ENCODE results near the gene NEGR1.

NEGR1 gene

DNA sequence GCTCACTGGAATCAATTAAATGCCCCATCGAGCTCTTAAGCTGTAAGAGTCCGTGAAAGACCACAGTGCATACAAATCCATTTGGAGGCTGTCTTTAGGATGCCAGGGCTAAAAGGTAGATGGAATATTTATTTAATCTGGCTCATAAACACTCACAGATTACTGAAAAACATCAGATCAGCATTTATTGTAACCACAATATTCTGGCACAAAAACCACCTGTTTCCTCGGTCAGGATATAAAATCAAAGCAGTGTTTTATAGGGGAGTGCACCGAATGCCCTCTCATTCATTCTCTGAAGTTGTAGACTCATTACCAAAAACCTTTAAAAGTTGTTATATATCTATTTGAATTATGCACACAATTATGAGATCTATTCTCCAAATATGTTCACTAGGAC is 500.9 kb downstream of the NEGR1 start:
- no peak overlapping the region for H3K4me3 ChIP-seq (ENCODE audit: low read depth, low read length)
- no peak for DNase-seq (ENCODE audit: low read depth)
- TF ChIP-seq, protein P1, sequence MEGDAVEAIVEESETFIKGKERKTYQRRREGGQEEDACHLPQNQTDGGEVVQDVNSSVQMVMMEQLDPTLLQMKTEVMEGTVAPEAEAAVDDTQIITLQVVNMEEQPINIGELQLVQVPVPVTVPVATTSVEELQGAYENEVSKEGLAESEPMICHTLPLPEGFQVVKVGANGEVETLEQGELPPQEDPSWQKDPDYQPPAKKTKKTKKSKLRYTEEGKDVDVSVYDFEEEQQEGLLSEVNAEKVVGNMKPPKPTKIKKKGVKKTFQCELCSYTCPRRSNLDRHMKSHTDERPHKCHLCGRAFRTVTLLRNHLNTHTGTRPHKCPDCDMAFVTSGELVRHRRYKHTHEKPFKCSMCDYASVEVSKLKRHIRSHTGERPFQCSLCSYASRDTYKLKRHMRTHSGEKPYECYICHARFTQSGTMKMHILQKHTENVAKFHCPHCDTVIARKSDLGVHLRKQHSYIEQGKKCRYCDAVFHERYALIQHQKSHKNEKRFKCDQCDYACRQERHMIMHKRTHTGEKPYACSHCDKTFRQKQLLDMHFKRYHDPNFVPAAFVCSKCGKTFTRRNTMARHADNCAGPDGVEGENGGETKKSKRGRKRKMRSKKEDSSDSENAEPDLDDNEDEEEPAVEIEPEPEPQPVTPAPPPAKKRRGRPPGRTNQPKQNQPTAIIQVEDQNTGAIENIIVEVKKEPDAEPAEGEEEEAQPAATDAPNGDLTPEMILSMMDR (IDR thresholded peaks at IDR 0.05; ENCODE audit: low read depth, low read length, missing control alignments), result no peak

DNA sequence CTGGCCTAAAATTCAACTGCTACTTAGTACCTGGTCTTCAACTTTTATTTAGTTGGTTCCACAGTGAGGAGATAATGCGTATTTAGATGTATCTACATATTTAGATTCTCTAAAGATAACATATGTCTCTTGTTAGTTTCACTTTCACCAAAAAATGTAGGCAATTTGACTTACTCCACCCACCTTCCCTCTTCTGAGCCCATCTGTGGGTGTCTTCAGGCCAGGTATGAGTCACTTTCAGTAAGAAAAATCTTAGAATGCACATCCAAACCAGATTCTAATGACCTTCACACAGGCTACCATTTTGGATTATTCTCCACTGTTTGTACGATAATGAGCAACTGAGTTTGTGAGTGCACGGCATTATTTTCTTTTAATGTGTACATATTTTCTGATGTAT is 501.7 kb downstream of the NEGR1 start:
- DNase-seq (ENCODE audit: low read depth), result no peak

DNA sequence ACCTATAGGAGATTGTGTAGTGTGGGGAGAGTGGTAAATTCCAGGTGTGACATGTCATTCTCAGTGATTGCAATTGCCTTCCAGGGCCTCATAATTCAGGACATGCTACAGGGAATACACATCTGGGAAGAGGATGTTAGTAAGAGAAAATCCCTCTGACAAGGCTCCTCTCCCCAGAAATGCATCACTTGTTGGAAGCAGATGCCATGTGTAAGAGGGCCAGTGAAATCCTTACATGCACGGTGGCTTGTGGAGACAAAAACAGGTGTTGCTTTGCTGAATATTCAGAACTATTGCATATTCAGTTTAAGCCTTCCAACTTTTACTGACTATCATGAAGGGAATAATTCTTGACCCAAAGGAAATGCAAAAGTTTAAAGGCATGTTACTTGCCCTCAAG is 503.4 kb downstream of the NEGR1 start:
- no peak overlapping the region for H3K4me3 ChIP-seq (ENCODE audit: low read depth, low read length)
- DNase-seq (ENCODE audit: low read depth), result no peak
- TF ChIP-seq, protein P1 (IDR thresholded peaks at IDR 0.05; ENCODE audit: low read depth, low read length, missing control alignments), result no peak

More for the DNA sequence above, 501.7 kb downstream of the NEGR1 start:
- no peak overlapping the region for H3K4me3 ChIP-seq (ENCODE audit: low read depth, low read length)
- TF ChIP-seq, protein P1 (IDR thresholded peaks at IDR 0.05; ENCODE audit: low read depth, low read length, missing control alignments), result no peak

DNA sequence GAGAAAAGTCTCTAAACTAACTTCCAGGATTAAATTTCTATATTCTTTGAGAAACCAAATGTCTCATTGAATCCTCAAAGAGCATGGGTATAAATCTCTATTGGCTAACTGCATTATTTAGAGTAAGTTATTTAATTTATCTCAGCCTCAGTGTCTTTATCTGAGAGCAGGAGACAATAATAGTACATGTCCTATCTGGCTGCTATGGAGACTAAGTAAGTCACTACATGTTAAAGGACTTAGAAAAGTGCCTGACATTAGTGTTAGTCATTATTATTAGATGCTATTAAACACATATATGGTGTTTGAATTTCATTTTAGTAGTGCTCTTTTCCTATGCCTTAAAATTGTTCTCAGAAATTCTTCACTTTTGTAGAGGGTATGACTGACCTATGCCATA is 505.2 kb downstream of the NEGR1 start:
- no peak overlapping the region for H3K4me3 ChIP-seq (ENCODE audit: low read depth, low read length)
- no peak for DNase-seq (ENCODE audit: low read depth)
- TF ChIP-seq, protein P1 (IDR thresholded peaks at IDR 0.05; ENCODE audit: low read depth, low read length, missing control alignments), result no peak

DNA sequence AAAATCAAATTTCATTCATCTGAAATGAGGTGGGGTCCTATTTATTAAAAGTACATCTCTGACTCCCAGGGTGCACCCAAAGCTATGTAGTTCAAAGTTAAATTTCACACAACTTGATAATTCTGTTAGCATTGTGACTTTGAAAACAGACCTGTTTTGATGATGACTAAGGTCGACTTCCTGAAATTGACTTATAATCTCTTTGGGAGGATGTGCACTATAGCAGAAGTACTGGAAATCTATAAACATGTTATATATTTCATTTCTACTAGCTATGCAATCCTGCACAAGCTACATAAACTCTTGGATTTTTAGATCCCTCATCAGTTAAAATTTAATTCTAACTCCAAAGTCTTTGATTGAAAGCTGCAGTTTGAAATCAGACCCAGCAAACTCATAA is 507.6 kb downstream of the NEGR1 start:
- H3K4me3 ChIP-seq (ENCODE audit: low read depth, low read length), result no peak overlapping the region
- DNase-seq (ENCODE audit: low read depth), result no peak
- TF ChIP-seq, protein P1 (IDR thresholded peaks at IDR 0.05; ENCODE audit: low read depth, low read length, missing control alignments), result no peak

DNA sequence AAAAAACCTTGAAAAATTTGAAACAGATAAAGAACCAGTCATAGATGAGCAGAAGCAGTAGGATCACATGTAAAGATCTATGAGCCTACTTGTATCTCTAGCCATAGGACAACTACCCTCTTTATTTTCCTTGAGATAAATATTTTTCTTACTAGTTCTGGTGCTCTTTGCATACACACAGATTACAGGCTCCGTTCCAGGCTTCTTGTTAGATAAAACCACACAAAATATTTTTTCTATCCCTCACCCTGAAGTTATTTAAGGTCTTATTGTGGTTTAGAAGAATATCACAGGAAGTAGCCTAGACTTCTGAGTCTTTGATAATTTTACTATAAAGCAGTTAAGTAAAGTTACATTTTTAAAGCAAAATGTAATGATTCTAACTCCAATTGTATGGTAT is 512.2 kb downstream of the NEGR1 start:
- TF ChIP-seq, protein P1 (IDR thresholded peaks at IDR 0.05; ENCODE audit: low read depth, low read length, missing control alignments), result no peak
- no peak overlapping the region for H3K4me3 ChIP-seq (ENCODE audit: low read depth, low read length)
- DNase-seq (ENCODE audit: low read depth), result no peak

DNA sequence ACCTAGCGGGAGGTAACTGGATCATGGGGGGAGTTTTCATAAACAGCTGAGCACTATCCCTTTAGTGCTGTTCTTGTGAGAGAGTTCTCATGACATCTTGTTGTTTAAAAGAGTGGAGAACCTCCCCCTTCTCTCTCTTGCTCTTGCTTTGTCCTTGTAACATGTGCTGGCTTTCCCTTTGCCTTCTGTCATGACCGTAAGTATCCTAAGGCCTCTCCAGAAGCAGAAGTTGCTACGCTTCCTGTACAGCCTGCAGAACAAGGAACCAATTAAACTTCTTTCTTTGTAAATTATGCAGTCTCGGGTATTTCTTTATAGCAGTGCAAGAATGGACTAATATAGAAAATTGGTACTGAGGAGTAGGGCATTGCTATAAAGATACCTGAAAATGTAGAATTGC is 515.6 kb downstream of the NEGR1 start:
- no peak overlapping the region for H3K4me3 ChIP-seq (ENCODE audit: low read depth, low read length)
- TF ChIP-seq, protein P1 (IDR thresholded peaks at IDR 0.05; ENCODE audit: low read depth, low read length, missing control alignments), result no peak
- DNase-seq (ENCODE audit: low read depth), result no peak
